ENCODE results near the gene MARCHF3.
"Not testable (repeated sequence)": the region's sequence is repeated elsewhere in the genome, so short reads cannot be mapped to it uniquely, and the experiment has no call there.

Gene MARCHF3

GRCh38 chr5:126899476-126899875, 130.9 kb downstream of the MARCHF3 start:
- Histone ChIP-seq H3K27me3 (ENCODE audit: low read depth, low read length) (no peaks in the 10 kb centered on the region), H3K36me3 (ENCODE audit: control insufficient read depth in 1 of 2, insufficient read depth in 2 of 2, low read length in 2 of 2) (no peaks in the 10 kb centered on the region), H3K4me1 (ENCODE audit: control insufficient read depth in 1 of 2, insufficient read depth in 2 of 2, low read length in 2 of 2) (no peaks in the 10 kb centered on the region), H3K27ac (ENCODE audit: low read length) (no peak overlapping the region), H3K4me3 (ENCODE audit: low read depth in 1 of 2, low read length in 2 of 2) (no peak overlapping the region), H3K9me3 (ENCODE audit: control insufficient read depth in 1 of 2, low read length in 2 of 2) (no peaks in the 10 kb centered on the region)

GRCh38 chr5:126897851-126898630, 132.3 kb downstream of the MARCHF3 start:
- H3K27me3 ChIP-seq (ENCODE audit: low read depth, low read length), result no peaks in the 10 kb centered on the region
- no peaks in the 10 kb centered on the region for H3K9me3 ChIP-seq (ENCODE audit: control insufficient read depth in 1 of 2, low read length in 2 of 2)
- H3K27ac ChIP-seq (ENCODE audit: low read length), result no peak overlapping the region
- H3K4me3 ChIP-seq (ENCODE audit: low read depth in 1 of 2, low read length in 2 of 2), result no peak overlapping the region
- H3K4me1 ChIP-seq (ENCODE audit: control insufficient read depth in 1 of 2, insufficient read depth in 2 of 2, low read length in 2 of 2), result no peaks in the 10 kb centered on the region
- H3K36me3 ChIP-seq (ENCODE audit: control insufficient read depth in 1 of 2, insufficient read depth in 2 of 2, low read length in 2 of 2), result no peaks in the 10 kb centered on the region

- H3K4me3 ChIP-seq (ENCODE audit: low read depth in 1 of 2, low read length in 2 of 2), result no peak overlapping the region
- H3K36me3 ChIP-seq (ENCODE audit: control insufficient read depth in 1 of 2, insufficient read depth in 2 of 2, low read length in 2 of 2), result no peaks in the 10 kb centered on the region
- H3K27ac ChIP-seq (ENCODE audit: low read length), result no peak overlapping the region
- no peaks in the 10 kb centered on the region for H3K9me3 ChIP-seq (ENCODE audit: control insufficient read depth in 1 of 2, low read length in 2 of 2)
- no peaks in the 10 kb centered on the region for H3K27me3 ChIP-seq (ENCODE audit: low read depth, low read length)
- H3K4me1 ChIP-seq (ENCODE audit: control insufficient read depth in 1 of 2, insufficient read depth in 2 of 2, low read length in 2 of 2), result no peaks in the 10 kb centered on the region
These were observed 134.1 kb downstream of the MARCHF3 start for GRCh38 chr5:126896170-126896702.

GRCh38 chr5:126895712-126896111, 134.6 kb downstream of the MARCHF3 start:
- not testable (repeated sequence) for H3K9me3 ChIP-seq (ENCODE audit: control insufficient read depth in 1 of 2, low read length in 2 of 2); H3K27me3 ChIP-seq (ENCODE audit: low read depth, low read length)

GRCh38 chr5:126890414-126890813, 139.9 kb downstream of the MARCHF3 start:
- not testable (repeated sequence) for H3K27ac ChIP-seq (ENCODE audit: low read length); H3K4me3 ChIP-seq (ENCODE audit: low read depth in 1 of 2, low read length in 2 of 2); H3K9me3 ChIP-seq (ENCODE audit: control insufficient read depth in 1 of 2, low read length in 2 of 2); H3K36me3 ChIP-seq (ENCODE audit: control insufficient read depth in 1 of 2, insufficient read depth in 2 of 2, low read length in 2 of 2); H3K27me3 ChIP-seq (ENCODE audit: low read depth, low read length); H3K4me1 ChIP-seq (ENCODE audit: control insufficient read depth in 1 of 2, insufficient read depth in 2 of 2, low read length in 2 of 2)

More at GRCh38 chr5:126895712-126896111, 134.6 kb downstream of the MARCHF3 start:
- H3K36me3 ChIP-seq (ENCODE audit: control insufficient read depth in 1 of 2, insufficient read depth in 2 of 2, low read length in 2 of 2); H3K4me3 ChIP-seq (ENCODE audit: low read depth in 1 of 2, low read length in 2 of 2); H3K4me1 ChIP-seq (ENCODE audit: control insufficient read depth in 1 of 2, insufficient read depth in 2 of 2, low read length in 2 of 2); H3K27ac ChIP-seq (ENCODE audit: low read length): not testable (repeated sequence)

- Histone ChIP-seq H3K27me3 (ENCODE audit: low read depth, low read length) (no peaks in the 10 kb centered on the region), H3K27ac (ENCODE audit: low read length) (no peak overlapping the region), H3K36me3 (ENCODE audit: control insufficient read depth in 1 of 2, insufficient read depth in 2 of 2, low read length in 2 of 2) (no peaks in the 10 kb centered on the region), H3K9me3 (ENCODE audit: control insufficient read depth in 1 of 2, low read length in 2 of 2) (no peaks in the 10 kb centered on the region), H3K4me1 (ENCODE audit: control insufficient read depth in 1 of 2, insufficient read depth in 2 of 2, low read length in 2 of 2) (no peaks in the 10 kb centered on the region), H3K4me3 (ENCODE audit: low read depth in 1 of 2, low read length in 2 of 2) (no peak overlapping the region)
These were observed 142.2 kb downstream of the MARCHF3 start for GRCh38 chr5:126888175-126888574.

GRCh38 chr5:126884269-126884819, 146.0 kb downstream of the MARCHF3 start:
- Histone ChIP-seq H3K36me3 (ENCODE audit: control insufficient read depth in 1 of 2, insufficient read depth in 2 of 2, low read length in 2 of 2) (no peaks in the 10 kb centered on the region), H3K27me3 (ENCODE audit: low read depth, low read length) (no peaks in the 10 kb centered on the region), H3K9me3 (ENCODE audit: control insufficient read depth in 1 of 2, low read length in 2 of 2) (no peaks in the 10 kb centered on the region), H3K4me1 (ENCODE audit: control insufficient read depth in 1 of 2, insufficient read depth in 2 of 2, low read length in 2 of 2) (no peaks in the 10 kb centered on the region), H3K4me3 (ENCODE audit: low read depth in 1 of 2, low read length in 2 of 2) (no peak overlapping the region), H3K27ac (ENCODE audit: low read length) (no peak overlapping the region)

- Histone ChIP-seq H3K4me1 (ENCODE audit: control insufficient read depth in 1 of 2, insufficient read depth in 2 of 2, low read length in 2 of 2) (no peaks in the 10 kb centered on the region), H3K9me3 (ENCODE audit: control insufficient read depth in 1 of 2, low read length in 2 of 2) (no peaks in the 10 kb centered on the region)
These were observed 146.7 kb downstream of the MARCHF3 start for GRCh38 chr5:126883564-126884245.

GRCh38 chr5:126881821-126882600, 148.3 kb downstream of the MARCHF3 start:
- Histone ChIP-seq H3K4me3 (ENCODE audit: low read depth in 1 of 2, low read length in 2 of 2) (no peak overlapping the region), H3K36me3 (ENCODE audit: control insufficient read depth in 1 of 2, insufficient read depth in 2 of 2, low read length in 2 of 2) (no peaks in the 10 kb centered on the region), H3K27ac (ENCODE audit: low read length) (no peak overlapping the region), H3K27me3 (ENCODE audit: low read depth, low read length) (no peaks in the 10 kb centered on the region), H3K4me1 (ENCODE audit: control insufficient read depth in 1 of 2, insufficient read depth in 2 of 2, low read length in 2 of 2) (peaks cover 0 to 5% of the 10 kb centered on the region in 2 donors), H3K9me3 (ENCODE audit: control insufficient read depth in 1 of 2, low read length in 2 of 2) (no peaks in the 10 kb centered on the region)

More at GRCh38 chr5:126883564-126884245, 146.7 kb downstream of the MARCHF3 start:
- Histone ChIP-seq H3K4me3 (ENCODE audit: low read depth in 1 of 2, low read length in 2 of 2) (no peak overlapping the region), H3K27me3 (ENCODE audit: low read depth, low read length) (no peaks in the 10 kb centered on the region), H3K36me3 (ENCODE audit: control insufficient read depth in 1 of 2, insufficient read depth in 2 of 2, low read length in 2 of 2) (no peaks in the 10 kb centered on the region), H3K27ac (ENCODE audit: low read length) (no peak overlapping the region)

- no peaks in the 10 kb centered on the region for H3K36me3 ChIP-seq (ENCODE audit: control insufficient read depth in 1 of 2, insufficient read depth in 2 of 2, low read length in 2 of 2)
- H3K27me3 ChIP-seq (ENCODE audit: low read depth, low read length), result no peaks in the 10 kb centered on the region
- no peak overlapping the region for H3K4me3 ChIP-seq (ENCODE audit: low read depth in 1 of 2, low read length in 2 of 2)
- no peaks in the 10 kb centered on the region for H3K9me3 ChIP-seq (ENCODE audit: control insufficient read depth in 1 of 2, low read length in 2 of 2)
- no peak overlapping the region for H3K27ac ChIP-seq (ENCODE audit: low read length)
- peaks cover 0 to 13% of the 10 kb centered on the region in 2 donors for H3K4me1 ChIP-seq (ENCODE audit: control insufficient read depth in 1 of 2, insufficient read depth in 2 of 2, low read length in 2 of 2)
These were observed 151.7 kb downstream of the MARCHF3 start for GRCh38 chr5:126878634-126879033.

GRCh38 chr5:126878085-126878484, 152.3 kb downstream of the MARCHF3 start:
- Histone ChIP-seq H3K27me3 (ENCODE audit: low read depth, low read length) (no peaks in the 10 kb centered on the region), H3K9me3 (ENCODE audit: control insufficient read depth in 1 of 2, low read length in 2 of 2) (no peaks in the 10 kb centered on the region), H3K4me3 (ENCODE audit: low read depth in 1 of 2, low read length in 2 of 2) (no peak overlapping the region), H3K36me3 (ENCODE audit: control insufficient read depth in 1 of 2, insufficient read depth in 2 of 2, low read length in 2 of 2) (no peaks in the 10 kb centered on the region), H3K27ac (ENCODE audit: low read length) (no peak overlapping the region), H3K4me1 (ENCODE audit: control insufficient read depth in 1 of 2, insufficient read depth in 2 of 2, low read length in 2 of 2) (peaks cover 0 to 13% of the 10 kb centered on the region in 2 donors)
